Progenitor cell of endocrine pancreas (in vitro differentiated cells): ENCODE measurements around the gene GAPDHS. TPM values are rescaled to one million over a fixed set of nuclear protein-coding genes. Genes with fewer than 3 reads are reported as not detected.

ENCODE experiments used
- DNase-seq: peaks from one replicate; pipeline ENCODE4 v3.0.0; 2021; ENCODE audit warnings: low spot score; ENCODE audit not compliant: unreplicated experiment
- H3K27ac Mint-ChIP-seq: 2 replicates; pipeline ENCODE4 v1.8.0; 2021; ENCODE audit warnings: mild to moderate bottlenecking, moderate library complexity, mixed read lengths
- H3K27me3 Mint-ChIP-seq: 2 replicates; pipeline ENCODE4 v1.8.0; 2021; ENCODE audit warnings: mixed read lengths
- H3K36me3 Mint-ChIP-seq: 2 replicates; pipeline ENCODE4 v1.8.0; 2022; ENCODE audit warnings: mixed read lengths; ENCODE audit not compliant: insufficient read depth
- H3K4me1 Mint-ChIP-seq: 2 replicates; pipeline ENCODE4 v1.8.0; 2021; ENCODE audit warnings: low read depth, mixed read lengths
- H3K4me3 Mint-ChIP-seq: 2 replicates; pipeline ENCODE4 v1.8.0; 2021; ENCODE audit warnings: low read depth, mild to moderate bottlenecking, moderate library complexity, mixed read lengths
- H3K9me3 Mint-ChIP-seq: 2 replicates; pipeline ENCODE4 v1.8.0; 2021; ENCODE audit warnings: low read depth, mixed read lengths
- CTCF ChIP-seq: fragments of 200-600 bp; sonication (generic); IDR thresholded peaks from one replicate; pipeline ENCODE4 v1.5.0; 2021; ENCODE audit warnings: antibody characterized with exemption, mild to moderate bottlenecking; ENCODE audit not compliant: unreplicated experiment
- total RNA-seq: library from RNA; stranded (reverse); gene quantifications from 2 replicates; pipeline ENCODE4 v1.2.1, GENCODE V29; 2021

Gene GAPDHS
- total RNA-seq, 1 donor from 2014 or later: not detected

GRCh38 chr19:35522745-35523327 lies 10.4 kb upstream of the GAPDHS start:
- no peak overlapping the region for H3K4me3 Mint-ChIP-seq
- peaks cover 5% of the 10 kb centered on the region for H3K4me1 Mint-ChIP-seq
- H3K27ac Mint-ChIP-seq: no peak overlapping the region

GRCh38 chr19:35524181-35524837 lies 8.9 kb upstream of the GAPDHS start:
- DNase-seq: no peak
- TF ChIP-seq CTCF: no peak
- Mint-ChIP-seq H3K36me3 (no peaks in the 10 kb centered on the region), H3K27me3 (peaks cover 48% of the 10 kb centered on the region), H3K4me3 (no peak overlapping the region), H3K27ac (no peak overlapping the region), H3K4me1 (peaks cover 5% of the 10 kb centered on the region), H3K9me3 (no peaks in the 10 kb centered on the region)

More at GRCh38 chr19:35522745-35523327, 10.4 kb upstream of the GAPDHS start:
- H3K27me3 Mint-ChIP-seq: peaks cover 39% of the 10 kb centered on the region
- H3K36me3 Mint-ChIP-seq: no peaks in the 10 kb centered on the region
- no peaks in the 10 kb centered on the region for H3K9me3 Mint-ChIP-seq
- DNase-seq: no peak
- no peak for TF ChIP-seq CTCF

GRCh38 chr19:35525873-35526272 lies 7.4 kb upstream of the GAPDHS start:
- Mint-ChIP-seq H3K27me3 (peaks cover 45% of the 10 kb centered on the region), H3K36me3 (no peaks in the 10 kb centered on the region)
- no peak for DNase-seq

GRCh38 chr19:35528218-35529038 lies 4.8 kb upstream of the GAPDHS start, which contains the start of gene SBSN:
Gene SBSN (minus strand): TSS chr19:35528311. CDS start chr19:35528281, 30 bp downstream.
- H3K36me3 Mint-ChIP-seq: no peaks in the 10 kb centered on the region
- H3K9me3 Mint-ChIP-seq: no peaks in the 10 kb centered on the region
- no peak for TF ChIP-seq CTCF
- H3K4me3 Mint-ChIP-seq: no peak within 1 kb of the TSS
- H3K27me3 Mint-ChIP-seq: peaks cover 47% of the 10 kb centered on the region
- H3K4me1 Mint-ChIP-seq: peaks cover 12% of the 10 kb centered on the region
- DNase-seq: no peak
- no peak within 1 kb of the TSS for H3K27ac Mint-ChIP-seq

More at GRCh38 chr19:35525873-35526272, 7.4 kb upstream of the GAPDHS start:
- Mint-ChIP-seq H3K4me1 (peaks cover 5% of the 10 kb centered on the region), H3K9me3 (no peaks in the 10 kb centered on the region), H3K4me3 (no peak overlapping the region), H3K27ac (no peak overlapping the region)
- no peak for TF ChIP-seq CTCF
